ENCODE data around the gene EML6.

The EML6 gene

GRCh38 chr2:54885891-54886290, 162.4 kb downstream of the EML6 start:
- TF ChIP-seq CTCF (conservative IDR thresholded peaks at IDR 0.05; ENCODE audit: low read length), result no peak
- no peak for TF ChIP-seq EZH2phosphoT487 (IDR thresholded peaks at IDR 0.05; ENCODE audit: borderline replicate concordance)
- Histone ChIP-seq H3K27me3 (ENCODE audit: insufficient read depth, low read length, poor library complexity, severe bottlenecking) (no peaks in the 10 kb centered on the region), H3K9ac (ENCODE audit: low read depth, low read length, poor library complexity, severe bottlenecking) (no peak overlapping the region), H3K79me2 (ENCODE audit: insufficient read depth, low read length) (no peaks in the 10 kb centered on the region), H3K9me2 (replicated peaks; ENCODE audit: low read depth, low read length) (no peaks in the 10 kb centered on the region), H3K4me2 (ENCODE audit: low read depth, low read length, poor library complexity, severe bottlenecking) (no peak overlapping the region), H2AFZ (ENCODE audit: low read length) (no peak overlapping the region), H4K20me1 (ENCODE audit: insufficient read depth, low read length, poor library complexity, severe bottlenecking) (no peaks in the 10 kb centered on the region), H3K4me1 (ENCODE audit: insufficient read depth, low read length, poor library complexity, severe bottlenecking) (peaks cover 3% of the 10 kb centered on the region), H3K4me3 (ENCODE audit: low read length, poor library complexity, severe bottlenecking) (no peak overlapping the region), H3K36me3 (ENCODE audit: insufficient read depth, low read length) (no peaks in the 10 kb centered on the region), H3F3A (ENCODE audit: low read depth) (no peaks in the 10 kb centered on the region), H3K9me3 (ENCODE audit: insufficient read depth, low read depth, low read length) (no peaks in the 10 kb centered on the region)

GRCh38 chr2:54887850-54888545, 164.5 kb downstream of the EML6 start:
- H3K36me3 ChIP-seq (ENCODE audit: insufficient read depth, low read length), result no peaks in the 10 kb centered on the region
- H3K4me1 ChIP-seq (ENCODE audit: insufficient read depth, low read length, poor library complexity, severe bottlenecking), result peaks cover 6% of the 10 kb centered on the region
- H3K27me3 ChIP-seq (ENCODE audit: insufficient read depth, low read length, poor library complexity, severe bottlenecking), result no peaks in the 10 kb centered on the region
- no peak overlapping the region for H2AFZ ChIP-seq (ENCODE audit: low read length)
- H3K4me3 ChIP-seq (ENCODE audit: low read length, poor library complexity, severe bottlenecking), result no peak overlapping the region
- H3K9me2 ChIP-seq (replicated peaks; ENCODE audit: low read depth, low read length), result no peaks in the 10 kb centered on the region
- no peaks in the 10 kb centered on the region for H4K20me1 ChIP-seq (ENCODE audit: insufficient read depth, low read length, poor library complexity, severe bottlenecking)
- no peaks in the 10 kb centered on the region for H3K79me2 ChIP-seq (ENCODE audit: insufficient read depth, low read length)
- TF ChIP-seq CTCF (conservative IDR thresholded peaks at IDR 0.05; ENCODE audit: low read length), result no peak
- no peak overlapping the region for H3K9ac ChIP-seq (ENCODE audit: low read depth, low read length, poor library complexity, severe bottlenecking)
- no peaks in the 10 kb centered on the region for H3F3A ChIP-seq (ENCODE audit: low read depth)
- no peak overlapping the region for H3K4me2 ChIP-seq (ENCODE audit: low read depth, low read length, poor library complexity, severe bottlenecking)
- no peaks in the 10 kb centered on the region for H3K9me3 ChIP-seq (ENCODE audit: insufficient read depth, low read depth, low read length)

GRCh38 chr2:54889053-54889452, 165.6 kb downstream of the EML6 start:
- TF ChIP-seq CTCF (conservative IDR thresholded peaks at IDR 0.05; ENCODE audit: low read length) (no peak), EZH2phosphoT487 (IDR thresholded peaks at IDR 0.05; ENCODE audit: borderline replicate concordance) (no peak)
- Histone ChIP-seq H2AFZ (ENCODE audit: low read length) (no peak overlapping the region), H3K9me2 (replicated peaks; ENCODE audit: low read depth, low read length) (no peaks in the 10 kb centered on the region), H4K20me1 (ENCODE audit: insufficient read depth, low read length, poor library complexity, severe bottlenecking) (no peaks in the 10 kb centered on the region), H3F3A (ENCODE audit: low read depth) (no peaks in the 10 kb centered on the region), H3K4me3 (ENCODE audit: low read length, poor library complexity, severe bottlenecking) (no peak overlapping the region), H3K79me2 (ENCODE audit: insufficient read depth, low read length) (no peaks in the 10 kb centered on the region), H3K4me1 (ENCODE audit: insufficient read depth, low read length, poor library complexity, severe bottlenecking) (peaks cover 6% of the 10 kb centered on the region), H3K36me3 (ENCODE audit: insufficient read depth, low read length) (no peaks in the 10 kb centered on the region), H3K9ac (ENCODE audit: low read depth, low read length, poor library complexity, severe bottlenecking) (no peak overlapping the region), H3K9me3 (ENCODE audit: insufficient read depth, low read depth, low read length) (no peaks in the 10 kb centered on the region), H3K4me2 (ENCODE audit: low read depth, low read length, poor library complexity, severe bottlenecking) (no peak overlapping the region), H3K27me3 (ENCODE audit: insufficient read depth, low read length, poor library complexity, severe bottlenecking) (no peaks in the 10 kb centered on the region)
